ENCODE results near the gene CMC2.

The CMC2 gene

DNA sequence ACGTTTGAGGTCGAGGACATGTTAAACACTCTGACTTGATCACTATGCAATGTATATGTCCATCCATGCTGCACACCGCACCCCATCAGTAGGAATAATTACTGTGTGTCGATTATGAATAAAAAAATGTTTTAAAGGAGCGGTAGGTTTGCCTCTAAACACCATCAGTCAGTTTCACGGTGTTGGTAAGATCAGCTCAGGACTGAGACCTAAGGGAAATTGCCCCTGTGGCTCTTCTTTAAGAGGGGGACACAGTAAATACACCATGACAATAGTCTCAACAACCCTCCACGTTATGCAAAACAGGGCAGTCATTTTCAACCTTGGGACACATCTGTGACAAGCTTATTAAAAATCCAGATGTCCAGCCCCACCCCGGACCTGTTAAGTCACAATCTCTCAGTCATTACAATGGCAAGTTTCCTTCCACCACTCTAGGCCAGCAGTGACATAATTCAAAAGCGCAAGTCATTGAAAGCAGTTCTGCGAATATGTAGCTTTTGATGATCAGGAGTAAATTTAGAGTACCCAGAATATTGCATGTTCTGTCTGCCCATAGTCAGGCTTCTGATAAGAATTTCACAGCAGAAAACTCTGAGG is 30.2 kb upstream of the CMC2 start:
- peak; percentile 60 for DNase-seq (ENCODE audit: low read depth)
- peak overlapping the region; percentile 71 for H3K4me3 ChIP-seq (ENCODE audit: low read length)
- TF ChIP-seq, protein P1, sequence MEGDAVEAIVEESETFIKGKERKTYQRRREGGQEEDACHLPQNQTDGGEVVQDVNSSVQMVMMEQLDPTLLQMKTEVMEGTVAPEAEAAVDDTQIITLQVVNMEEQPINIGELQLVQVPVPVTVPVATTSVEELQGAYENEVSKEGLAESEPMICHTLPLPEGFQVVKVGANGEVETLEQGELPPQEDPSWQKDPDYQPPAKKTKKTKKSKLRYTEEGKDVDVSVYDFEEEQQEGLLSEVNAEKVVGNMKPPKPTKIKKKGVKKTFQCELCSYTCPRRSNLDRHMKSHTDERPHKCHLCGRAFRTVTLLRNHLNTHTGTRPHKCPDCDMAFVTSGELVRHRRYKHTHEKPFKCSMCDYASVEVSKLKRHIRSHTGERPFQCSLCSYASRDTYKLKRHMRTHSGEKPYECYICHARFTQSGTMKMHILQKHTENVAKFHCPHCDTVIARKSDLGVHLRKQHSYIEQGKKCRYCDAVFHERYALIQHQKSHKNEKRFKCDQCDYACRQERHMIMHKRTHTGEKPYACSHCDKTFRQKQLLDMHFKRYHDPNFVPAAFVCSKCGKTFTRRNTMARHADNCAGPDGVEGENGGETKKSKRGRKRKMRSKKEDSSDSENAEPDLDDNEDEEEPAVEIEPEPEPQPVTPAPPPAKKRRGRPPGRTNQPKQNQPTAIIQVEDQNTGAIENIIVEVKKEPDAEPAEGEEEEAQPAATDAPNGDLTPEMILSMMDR (IDR thresholded peaks at IDR 0.05; ENCODE audit: insufficient read depth, low read depth, low read length, missing control alignments), result no peak

DNA sequence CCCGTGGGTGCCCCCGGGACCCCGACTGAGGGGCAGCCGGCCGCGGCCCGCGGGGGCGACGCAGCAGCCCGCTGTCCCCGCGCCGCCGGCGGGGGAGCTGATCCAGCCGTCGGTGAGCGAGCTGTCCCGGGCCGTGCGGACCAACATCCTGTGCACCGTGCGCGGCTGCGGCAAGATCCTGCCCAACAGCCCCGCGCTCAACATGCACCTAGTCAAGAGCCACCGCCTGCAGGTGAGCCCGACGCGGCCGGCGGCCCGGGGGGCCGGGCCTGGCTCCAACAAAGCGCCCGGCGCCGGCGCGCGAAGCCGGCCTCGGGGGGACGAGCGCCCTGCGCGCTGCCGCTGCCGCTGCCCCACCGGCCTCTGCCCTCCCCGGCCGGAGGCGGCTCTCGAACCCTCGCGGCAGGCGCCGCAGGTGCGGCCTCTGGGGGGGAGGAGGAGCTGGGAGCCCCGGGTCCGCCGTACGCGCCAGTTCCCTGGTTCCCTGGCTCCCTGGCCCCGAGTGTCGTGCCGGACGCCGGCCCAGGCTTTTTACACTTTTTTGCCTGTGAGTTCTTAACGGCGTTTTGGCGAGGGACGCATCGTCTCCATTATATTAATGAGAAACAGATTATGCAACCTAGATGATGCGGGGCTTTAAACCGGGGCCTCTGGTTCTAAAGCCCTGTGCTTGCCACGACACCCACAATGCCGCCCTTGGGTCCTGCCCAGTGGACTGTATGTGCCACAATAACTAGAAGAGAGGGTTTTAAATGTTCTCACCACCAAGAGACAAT is 29.5 kb upstream of the CMC2 start:
- DNase-seq (ENCODE audit: low read depth), result peak; percentile 44
- TF ChIP-seq, protein P1 (IDR thresholded peaks at IDR 0.05; ENCODE audit: insufficient read depth, low read depth, low read length, missing control alignments), result no peak

DNA sequence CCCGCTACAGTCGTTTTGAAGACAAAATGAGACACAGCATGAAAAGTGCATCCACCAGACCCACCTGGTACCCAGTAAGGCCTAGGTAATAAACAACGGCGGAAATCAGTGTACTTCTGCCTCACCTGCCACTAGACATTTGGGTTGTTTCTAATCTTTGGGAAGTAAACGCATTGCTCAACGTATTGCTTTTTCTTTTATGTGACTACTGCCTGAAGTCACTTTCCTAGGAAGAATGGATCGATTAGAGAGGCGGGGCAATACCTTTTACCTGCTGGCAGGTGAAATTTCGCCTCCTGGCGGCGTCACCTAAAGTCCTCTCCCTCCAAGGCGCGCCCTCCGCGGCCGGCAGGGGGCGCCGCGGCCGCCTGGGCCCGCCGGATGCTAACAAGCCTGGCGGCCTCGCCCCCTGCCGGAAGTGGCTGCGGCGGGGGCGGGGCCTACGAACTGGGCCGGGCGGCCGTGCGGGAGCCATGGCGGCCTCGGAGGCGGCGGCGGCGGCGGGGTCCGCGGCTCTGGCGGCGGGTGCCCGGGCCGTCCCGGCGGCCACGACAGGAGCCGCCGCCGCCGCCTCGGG is 28.8 kb upstream of the CMC2 start, which contains the start of gene ATMIN:
ATMIN (plus strand) TSS at position 445 of the 577 bp plus-strand sequence; CDS start at position 474, 29 bp downstream.
- H3K4me3 ChIP-seq (ENCODE audit: low read length), result peak within 1 kb of the TSS; percentile 71
- TF ChIP-seq, protein P1 (IDR thresholded peaks at IDR 0.05; ENCODE audit: insufficient read depth, low read depth, low read length, missing control alignments), result peak; percentile 78
- peak; percentile 90 for DNase-seq (ENCODE audit: low read depth)

More for the DNA sequence above, 29.5 kb upstream of the CMC2 start:
- peak overlapping the region; percentile 71 for H3K4me3 ChIP-seq (ENCODE audit: low read length)

DNA sequence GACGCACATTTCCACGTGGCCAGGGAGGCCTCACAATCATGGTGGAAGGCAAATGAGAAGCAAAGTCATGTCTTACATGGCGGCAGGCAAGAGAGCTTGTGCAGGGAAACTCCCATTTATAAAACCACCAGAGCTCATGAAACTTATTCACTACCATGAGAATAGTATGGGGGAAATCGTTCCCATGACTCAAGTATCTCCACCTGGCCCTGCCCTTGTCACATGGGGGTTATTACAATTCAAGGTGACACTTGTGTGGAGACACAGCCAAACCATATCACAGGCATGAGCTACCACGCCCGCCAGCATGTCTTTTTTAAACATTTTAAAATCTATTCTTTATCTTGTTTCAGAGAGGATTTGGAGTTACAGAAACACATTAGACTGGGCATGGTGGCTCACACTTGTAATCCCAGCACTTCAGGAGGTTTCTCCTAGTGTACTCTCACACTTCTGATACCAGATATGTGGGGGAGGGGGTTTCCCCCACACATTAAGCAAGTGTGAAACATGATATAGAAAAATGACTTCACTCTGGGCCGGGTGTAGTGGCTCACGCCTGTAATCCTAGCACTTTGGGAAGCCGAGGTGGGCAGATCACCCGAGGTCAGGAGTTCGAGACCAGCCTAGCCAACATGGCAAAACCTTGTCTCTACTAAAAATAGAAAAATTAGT is 23.4 kb upstream of the CMC2 start:
- DNase-seq (ENCODE audit: low read depth), result no peak
- TF ChIP-seq, protein P1 (IDR thresholded peaks at IDR 0.05; ENCODE audit: insufficient read depth, low read depth, low read length, missing control alignments), result no peak
- no peak overlapping the region for H3K4me3 ChIP-seq (ENCODE audit: low read length)

DNA sequence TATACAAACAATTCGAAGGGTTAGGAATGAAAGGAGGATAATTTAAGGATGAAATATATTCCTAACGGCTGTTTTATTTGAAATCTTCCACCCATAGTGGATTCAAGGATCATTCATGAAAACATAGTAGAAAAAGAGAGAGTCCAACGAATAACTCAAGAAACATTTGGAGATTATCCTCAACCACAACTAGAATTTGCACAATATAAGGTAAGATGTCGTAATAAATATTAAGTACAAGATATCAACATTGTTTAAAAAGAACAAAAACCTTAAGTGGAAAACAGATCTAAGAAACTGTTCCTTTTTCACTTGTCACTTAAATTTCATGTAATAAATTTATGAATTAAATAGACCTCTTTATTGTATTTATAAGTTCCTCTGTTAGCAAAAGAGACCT is 19.7 kb upstream of the CMC2 start:
- no peak overlapping the region for H3K4me3 ChIP-seq (ENCODE audit: low read length)
- TF ChIP-seq, protein P1 (IDR thresholded peaks at IDR 0.05; ENCODE audit: insufficient read depth, low read depth, low read length, missing control alignments), result no peak
- no peak for DNase-seq (ENCODE audit: low read depth)

DNA sequence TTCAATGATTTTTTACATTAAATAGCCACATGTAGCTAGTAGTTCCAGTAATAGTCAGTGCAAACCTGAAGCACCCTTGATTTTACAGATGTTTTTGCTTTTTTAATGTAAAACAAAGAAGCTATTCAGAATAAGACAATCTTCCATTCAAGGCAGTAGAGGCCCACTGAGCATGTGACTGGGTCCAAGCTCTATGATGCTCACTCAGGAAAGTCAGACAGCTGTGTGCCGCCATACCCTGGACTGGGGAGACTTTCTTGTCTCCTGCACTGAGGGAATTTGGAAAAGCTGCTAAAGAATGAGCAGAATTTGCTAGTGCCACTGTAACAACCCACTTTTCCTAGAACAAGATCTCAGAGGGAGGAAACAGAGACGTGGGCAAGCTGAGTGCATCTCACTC is 11.8 kb upstream of the CMC2 start:
- no peak overlapping the region for H3K4me3 ChIP-seq (ENCODE audit: low read length)

More for the DNA sequence above, 11.8 kb upstream of the CMC2 start:
- no peak for DNase-seq (ENCODE audit: low read depth)
- TF ChIP-seq, protein P1 (IDR thresholded peaks at IDR 0.05; ENCODE audit: insufficient read depth, low read depth, low read length, missing control alignments), result no peak
